ENCODE data around the gene EXOC4. TPM values are rescaled to one million over a fixed set of nuclear protein-coding genes. Genes with fewer than 3 reads are reported as not detected.

The EXOC4 gene
- total RNA-seq, 1 donor from 2014 or later: 84.0 TPM

DNA sequence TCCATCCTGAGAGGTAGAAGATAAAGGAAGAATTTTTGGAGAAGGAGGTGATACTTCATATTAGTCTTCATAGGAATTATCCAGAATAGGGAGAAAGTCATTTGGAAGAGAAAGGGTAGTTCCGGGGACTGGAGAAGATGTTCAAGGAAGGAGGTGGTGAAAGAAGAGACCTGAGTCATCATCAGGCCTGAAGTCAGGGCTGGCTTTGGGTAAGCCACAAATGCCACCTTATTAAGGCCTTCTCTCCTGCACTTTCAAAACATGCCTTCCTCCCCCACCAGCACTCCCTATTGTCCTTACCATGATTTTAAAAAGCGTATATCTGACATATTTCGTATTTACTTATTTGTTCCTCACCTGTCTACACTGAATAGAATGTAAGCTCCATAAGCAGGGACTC lies 762.1 kb downstream of the EXOC4 start:
- TF ChIP-seq, protein P1, sequence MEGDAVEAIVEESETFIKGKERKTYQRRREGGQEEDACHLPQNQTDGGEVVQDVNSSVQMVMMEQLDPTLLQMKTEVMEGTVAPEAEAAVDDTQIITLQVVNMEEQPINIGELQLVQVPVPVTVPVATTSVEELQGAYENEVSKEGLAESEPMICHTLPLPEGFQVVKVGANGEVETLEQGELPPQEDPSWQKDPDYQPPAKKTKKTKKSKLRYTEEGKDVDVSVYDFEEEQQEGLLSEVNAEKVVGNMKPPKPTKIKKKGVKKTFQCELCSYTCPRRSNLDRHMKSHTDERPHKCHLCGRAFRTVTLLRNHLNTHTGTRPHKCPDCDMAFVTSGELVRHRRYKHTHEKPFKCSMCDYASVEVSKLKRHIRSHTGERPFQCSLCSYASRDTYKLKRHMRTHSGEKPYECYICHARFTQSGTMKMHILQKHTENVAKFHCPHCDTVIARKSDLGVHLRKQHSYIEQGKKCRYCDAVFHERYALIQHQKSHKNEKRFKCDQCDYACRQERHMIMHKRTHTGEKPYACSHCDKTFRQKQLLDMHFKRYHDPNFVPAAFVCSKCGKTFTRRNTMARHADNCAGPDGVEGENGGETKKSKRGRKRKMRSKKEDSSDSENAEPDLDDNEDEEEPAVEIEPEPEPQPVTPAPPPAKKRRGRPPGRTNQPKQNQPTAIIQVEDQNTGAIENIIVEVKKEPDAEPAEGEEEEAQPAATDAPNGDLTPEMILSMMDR (IDR thresholded peaks at IDR 0.05; ENCODE audit: insufficient read depth, low read length, severe bottlenecking): no peak
- H3K4me3 ChIP-seq (ENCODE audit: low read depth, low read length): no peak overlapping the region
- DNase-seq (ENCODE audit: low read depth) (peak; percentile 35), FAIRE-seq (no peak)
- H3K36me3 ChIP-seq (ENCODE audit: control insufficient read depth, insufficient read depth, low read length): no peaks in the 10 kb centered on the region
- no peaks in the 10 kb centered on the region for H3K27me3 ChIP-seq (ENCODE audit: control insufficient read depth, insufficient read depth, low read length)

DNA sequence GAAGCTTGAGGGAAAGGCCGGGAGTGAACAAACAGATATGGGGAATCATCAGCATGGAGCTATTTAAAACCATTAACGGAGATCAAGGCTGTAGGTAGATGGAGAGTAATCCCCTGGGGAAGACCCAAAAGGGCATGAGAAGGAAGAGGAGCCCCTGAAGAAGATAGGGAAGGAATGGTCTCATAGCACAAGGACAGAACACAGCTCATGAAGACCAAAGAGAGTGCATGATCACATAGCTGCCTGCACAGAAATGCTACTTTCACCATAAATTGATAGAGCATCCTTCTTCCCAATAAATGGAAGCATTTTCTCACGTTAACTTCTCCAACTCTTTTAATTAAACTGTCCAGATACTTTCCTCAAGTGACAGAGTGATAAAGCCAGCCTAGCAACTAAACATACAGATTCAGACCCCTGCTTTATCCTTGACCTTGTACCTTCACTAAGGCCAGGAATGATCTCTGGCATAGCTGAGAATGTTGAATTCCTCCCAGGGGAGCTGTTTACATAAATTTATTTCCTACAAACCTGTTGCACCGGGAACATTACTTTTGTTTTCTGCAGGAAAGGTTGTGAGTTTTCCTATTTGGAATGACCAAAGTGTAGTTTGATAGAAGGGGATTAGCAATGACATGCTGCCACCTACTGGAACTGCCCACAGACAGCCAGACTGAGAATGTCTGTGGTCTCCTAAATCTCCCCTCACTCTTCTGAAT lies 763.5 kb downstream of the EXOC4 start:
- H3K4me3 ChIP-seq (ENCODE audit: low read depth, low read length): no peak overlapping the region
- DNase-seq (ENCODE audit: low read depth): peak; percentile 39
- H3K36me3 ChIP-seq (ENCODE audit: control insufficient read depth, insufficient read depth, low read length): no peaks in the 10 kb centered on the region
- no peaks in the 10 kb centered on the region for H3K27me3 ChIP-seq (ENCODE audit: control insufficient read depth, insufficient read depth, low read length)
- TF ChIP-seq, protein P1 (IDR thresholded peaks at IDR 0.05; ENCODE audit: insufficient read depth, low read length, severe bottlenecking): peak; percentile 71
- FAIRE-seq: no peak

DNA sequence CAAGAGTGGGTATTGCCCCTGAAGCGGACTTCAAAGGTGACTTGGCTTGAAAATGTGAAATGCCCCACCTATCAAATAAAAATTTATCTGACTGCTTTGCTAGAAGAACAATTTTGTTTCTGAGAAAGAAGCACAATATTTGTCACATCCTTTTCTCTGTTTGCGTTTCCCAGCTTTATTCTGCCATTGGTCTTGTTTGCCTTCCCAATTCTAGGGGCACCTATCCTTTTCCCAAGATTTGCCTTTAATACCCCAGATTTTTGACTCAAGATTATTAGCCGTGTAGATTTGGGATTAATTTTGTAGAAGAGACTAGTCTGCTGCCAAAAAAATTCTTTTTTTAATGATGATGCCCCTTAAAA lies 764.0 kb downstream of the EXOC4 start:
- TF ChIP-seq, protein P1 (IDR thresholded peaks at IDR 0.05; ENCODE audit: insufficient read depth, low read length, severe bottlenecking): no peak
- Histone ChIP-seq H3K4me3 (ENCODE audit: low read depth, low read length) (no peak overlapping the region), H3K27me3 (ENCODE audit: control insufficient read depth, insufficient read depth, low read length) (no peaks in the 10 kb centered on the region), H3K36me3 (ENCODE audit: control insufficient read depth, insufficient read depth, low read length) (no peaks in the 10 kb centered on the region)
- DNase-seq (ENCODE audit: low read depth) (no peak), FAIRE-seq (no peak)

DNA sequence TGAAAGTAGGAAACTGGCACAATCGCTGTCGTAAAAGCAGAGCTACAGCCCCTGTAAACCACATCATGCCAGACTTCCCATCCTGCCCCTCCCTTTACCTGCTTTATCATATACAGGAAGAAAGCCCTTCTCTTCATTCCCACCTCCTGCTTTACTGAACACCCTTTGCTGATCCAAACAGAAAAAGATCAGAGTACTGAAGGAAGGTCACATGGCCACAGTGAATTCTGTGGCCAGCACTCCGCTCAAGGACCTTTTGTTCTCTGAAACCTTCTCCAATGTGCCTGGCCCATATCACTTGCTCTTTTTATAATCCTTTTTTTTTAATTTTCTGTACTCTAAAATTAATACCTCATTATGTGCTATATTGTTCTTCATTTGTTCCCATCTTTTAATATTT lies 765.4 kb downstream of the EXOC4 start:
- DNase-seq (ENCODE audit: low read depth) (no peak), FAIRE-seq (no peak)
- Histone ChIP-seq H3K27me3 (ENCODE audit: control insufficient read depth, insufficient read depth, low read length) (no peaks in the 10 kb centered on the region), H3K4me3 (ENCODE audit: low read depth, low read length) (no peak overlapping the region), H3K36me3 (ENCODE audit: control insufficient read depth, insufficient read depth, low read length) (no peaks in the 10 kb centered on the region)
- TF ChIP-seq, protein P1 (IDR thresholded peaks at IDR 0.05; ENCODE audit: insufficient read depth, low read length, severe bottlenecking): no peak

DNA sequence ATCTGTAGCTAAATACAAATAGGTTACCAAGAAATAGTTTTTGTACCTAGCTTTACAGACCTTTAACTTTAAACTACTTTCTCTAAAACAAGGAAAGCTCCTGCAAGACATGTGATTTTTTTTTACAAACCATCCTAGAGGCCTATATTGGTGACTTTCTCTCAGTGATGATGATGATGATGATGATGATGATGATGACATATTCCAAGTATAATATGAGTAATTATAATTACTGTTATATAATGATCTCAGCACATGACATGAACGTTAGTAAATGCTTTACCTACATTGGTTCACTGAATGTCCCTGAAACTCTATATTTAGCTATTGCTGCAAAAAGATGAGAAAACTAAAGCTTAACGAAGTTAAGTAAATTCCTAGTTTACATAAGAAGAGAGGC lies 766.4 kb downstream of the EXOC4 start:
- Histone ChIP-seq H3K27me3 (ENCODE audit: control insufficient read depth, insufficient read depth, low read length) (no peaks in the 10 kb centered on the region), H3K36me3 (ENCODE audit: control insufficient read depth, insufficient read depth, low read length) (no peaks in the 10 kb centered on the region), H3K4me3 (ENCODE audit: low read depth, low read length) (no peak overlapping the region)
- FAIRE-seq: no peak
- TF ChIP-seq, protein P1 (IDR thresholded peaks at IDR 0.05; ENCODE audit: insufficient read depth, low read length, severe bottlenecking): no peak
- DNase-seq (ENCODE audit: low read depth): no peak

DNA sequence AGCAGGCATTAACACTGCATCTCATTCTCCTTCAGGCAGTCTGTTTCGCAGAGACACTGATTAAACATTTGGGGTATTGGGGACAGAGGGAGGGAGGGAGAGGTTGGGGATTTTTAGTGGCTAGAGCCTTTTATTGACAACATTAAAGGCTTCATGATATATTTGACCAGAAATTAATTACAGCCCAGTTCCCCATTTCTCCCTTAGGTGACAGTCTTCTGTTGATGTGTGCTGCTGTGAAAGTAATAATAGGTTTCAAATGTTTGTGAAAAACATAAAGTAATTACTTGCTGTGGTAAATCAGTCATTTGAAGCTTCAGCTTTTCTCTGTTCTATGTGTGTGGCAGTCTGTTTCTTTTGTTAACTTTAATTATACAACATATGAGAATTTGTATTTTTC lies 769.0 kb downstream of the EXOC4 start:
- Histone ChIP-seq H3K27me3 (ENCODE audit: control insufficient read depth, insufficient read depth, low read length) (no peaks in the 10 kb centered on the region), H3K36me3 (ENCODE audit: control insufficient read depth, insufficient read depth, low read length) (no peaks in the 10 kb centered on the region), H3K4me3 (ENCODE audit: low read depth, low read length) (no peak overlapping the region)
- FAIRE-seq (no peak), DNase-seq (ENCODE audit: low read depth) (no peak)
- TF ChIP-seq, protein P1 (IDR thresholded peaks at IDR 0.05; ENCODE audit: insufficient read depth, low read length, severe bottlenecking): no peak
